GM12801 (cell line): ENCODE results near the gene STAG2.

Experiments
- TF ChIP-seq, protein P1 (sequence below): IDR thresholded peaks from one replicate; pipeline ENCODE4 v1.5.1; 2011; ENCODE audit warnings: control low read depth; ENCODE audit not compliant: insufficient read length; ENCODE audit errors: extremely low read depth

Gene STAG2

DNA sequence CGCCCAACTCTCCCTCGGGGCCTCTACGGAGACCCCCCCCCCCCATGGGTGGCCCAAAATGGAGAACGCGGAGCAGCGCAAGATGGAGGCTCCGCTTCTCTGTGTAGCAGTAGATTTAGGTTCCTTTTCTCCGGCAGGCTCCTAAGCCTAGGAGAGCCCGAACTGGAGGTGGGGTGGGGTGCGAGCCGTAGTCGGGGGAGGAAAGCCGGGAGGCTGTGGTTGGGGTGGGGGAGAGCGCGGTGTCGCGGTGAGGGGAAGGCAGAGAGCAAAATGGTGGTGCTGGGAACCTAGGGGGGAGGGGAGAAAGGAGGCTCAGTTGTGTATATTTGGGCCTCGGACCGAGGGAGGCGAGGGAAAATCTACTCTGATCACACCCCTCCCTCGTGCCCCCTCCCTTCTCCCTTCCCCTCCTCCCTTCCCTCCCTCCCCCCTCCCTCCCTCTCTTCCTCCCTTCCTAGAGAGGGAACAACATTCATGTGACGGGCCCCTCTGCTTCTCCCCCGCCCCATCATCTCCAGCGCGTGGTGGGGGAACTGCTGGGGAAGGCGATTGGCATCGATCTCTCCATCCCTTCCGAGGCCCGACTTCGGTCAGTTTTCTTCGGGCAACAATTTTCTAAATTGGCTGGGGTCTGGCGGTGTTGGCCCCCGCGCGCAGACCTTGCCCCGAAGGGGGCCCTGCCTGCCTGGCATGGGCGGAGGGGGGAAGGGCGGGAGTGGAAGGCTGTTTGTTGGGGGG lies at the start of gene STAG2:
STAG2 (plus strand) TSS at position 439 of the 738 bp plus-strand sequence. CDS start 60,922 bp downstream, outside the sequence.
- TF ChIP-seq, protein P1, sequence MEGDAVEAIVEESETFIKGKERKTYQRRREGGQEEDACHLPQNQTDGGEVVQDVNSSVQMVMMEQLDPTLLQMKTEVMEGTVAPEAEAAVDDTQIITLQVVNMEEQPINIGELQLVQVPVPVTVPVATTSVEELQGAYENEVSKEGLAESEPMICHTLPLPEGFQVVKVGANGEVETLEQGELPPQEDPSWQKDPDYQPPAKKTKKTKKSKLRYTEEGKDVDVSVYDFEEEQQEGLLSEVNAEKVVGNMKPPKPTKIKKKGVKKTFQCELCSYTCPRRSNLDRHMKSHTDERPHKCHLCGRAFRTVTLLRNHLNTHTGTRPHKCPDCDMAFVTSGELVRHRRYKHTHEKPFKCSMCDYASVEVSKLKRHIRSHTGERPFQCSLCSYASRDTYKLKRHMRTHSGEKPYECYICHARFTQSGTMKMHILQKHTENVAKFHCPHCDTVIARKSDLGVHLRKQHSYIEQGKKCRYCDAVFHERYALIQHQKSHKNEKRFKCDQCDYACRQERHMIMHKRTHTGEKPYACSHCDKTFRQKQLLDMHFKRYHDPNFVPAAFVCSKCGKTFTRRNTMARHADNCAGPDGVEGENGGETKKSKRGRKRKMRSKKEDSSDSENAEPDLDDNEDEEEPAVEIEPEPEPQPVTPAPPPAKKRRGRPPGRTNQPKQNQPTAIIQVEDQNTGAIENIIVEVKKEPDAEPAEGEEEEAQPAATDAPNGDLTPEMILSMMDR, result no peak

DNA sequence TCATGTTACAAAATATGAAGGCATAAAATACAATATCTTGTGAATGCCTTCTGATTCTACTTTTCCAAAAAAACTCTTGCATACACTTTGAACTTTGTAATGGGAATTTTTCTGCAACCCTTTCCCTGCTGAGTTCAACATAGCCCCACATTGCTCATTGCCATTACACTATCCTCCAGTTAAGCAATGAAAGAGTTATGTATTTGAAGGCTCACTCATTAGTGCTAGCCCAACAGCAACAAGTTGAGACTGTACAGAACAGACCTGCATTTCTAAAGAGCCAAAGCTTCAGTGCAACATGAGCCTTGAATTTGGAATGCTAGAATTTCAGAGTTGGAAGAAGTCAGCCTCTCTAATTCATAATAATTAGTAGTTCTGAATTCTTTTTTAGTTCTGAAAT lies 44.4 kb upstream of the STAG2 start:
- TF ChIP-seq, protein P1, result no peak

DNA sequence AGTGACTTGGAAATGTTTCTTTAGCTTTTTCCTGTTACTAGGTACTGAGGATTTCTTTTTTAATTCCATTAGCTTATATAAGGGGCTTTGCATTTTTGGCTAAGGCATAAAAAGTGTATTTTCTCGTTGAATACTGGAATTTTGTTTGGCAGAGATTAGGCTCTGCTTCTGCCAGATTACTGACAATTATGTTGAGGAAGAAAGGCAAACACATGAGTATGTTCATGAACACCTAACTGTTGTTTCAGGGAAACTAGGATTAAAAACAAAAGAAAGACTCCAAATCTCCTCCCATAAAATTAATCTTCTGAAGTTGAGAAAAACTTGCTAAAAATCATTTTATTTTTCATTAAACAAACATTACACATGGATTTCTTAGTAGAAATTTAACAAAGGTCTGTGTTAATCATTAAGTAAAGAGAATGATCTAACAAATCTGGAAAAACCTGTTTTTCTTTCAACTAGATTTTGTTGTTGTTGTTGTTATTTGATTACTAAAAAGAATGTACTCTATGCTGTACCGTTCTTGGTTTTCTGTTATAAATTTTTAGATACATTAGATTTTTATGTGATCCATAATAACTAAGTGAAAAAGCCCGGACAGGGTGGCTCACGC lies 43.3 kb upstream of the STAG2 start:
- TF ChIP-seq, protein P1, result no peak

DNA sequence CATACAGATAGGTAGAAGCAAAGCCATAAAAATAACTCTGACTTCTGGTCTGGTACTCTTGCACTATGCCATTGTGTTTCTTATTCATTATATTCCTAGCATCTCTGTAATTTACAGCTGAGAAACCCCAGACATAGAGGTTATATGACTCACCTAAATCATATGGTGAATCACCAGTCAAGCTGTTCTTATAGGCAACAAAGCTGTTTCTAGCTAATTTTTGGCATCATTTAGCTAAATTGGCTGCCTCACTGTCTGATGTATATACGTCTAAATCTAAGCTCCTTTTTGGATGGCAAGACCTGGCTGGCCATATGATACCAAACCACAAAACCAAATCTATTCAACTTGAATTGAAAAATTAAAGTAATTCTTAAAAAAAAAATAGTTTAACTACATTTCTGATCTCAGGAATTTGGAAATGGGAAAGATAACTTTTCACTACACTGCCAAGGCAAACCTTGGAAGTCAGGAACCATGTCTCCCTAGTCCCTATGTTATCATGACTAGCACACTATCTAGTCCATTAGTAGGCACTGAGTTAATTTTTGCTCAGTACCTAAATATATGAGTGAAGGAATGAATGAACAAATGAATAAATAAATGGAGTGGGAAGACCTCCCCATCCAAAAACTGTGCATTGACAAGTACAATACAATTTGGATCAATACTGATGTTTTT lies 41.3 kb upstream of the STAG2 start:
- TF ChIP-seq, protein P1, result no peak

- TF ChIP-seq, protein P1, result no peak
Measured at GRCh38 chrX:123923211-123923610, 38.3 kb upstream of the STAG2 start.

GRCh38 chrX:123924186-123924585 lies 37.3 kb upstream of the STAG2 start:
- TF ChIP-seq, protein P1, result no peak

DNA sequence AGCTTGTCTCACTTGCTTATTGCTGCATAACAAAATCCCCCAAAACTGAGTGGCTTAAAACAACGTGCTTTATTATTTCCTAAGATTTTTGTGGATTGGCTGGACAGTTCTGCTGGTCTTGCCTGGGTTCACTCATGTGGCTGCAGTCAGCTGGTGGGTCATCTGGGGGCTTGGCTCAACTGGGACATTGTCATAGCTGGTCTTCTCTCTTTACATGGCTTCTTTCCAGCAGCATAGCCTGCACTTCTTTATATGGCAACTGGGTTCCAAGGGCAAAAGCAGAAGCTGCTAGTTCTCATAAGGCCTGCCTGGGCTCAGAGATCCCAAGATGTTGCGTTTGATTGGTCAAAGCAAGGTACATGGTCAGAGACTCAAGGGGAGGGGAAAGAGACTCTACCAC lies 33.7 kb upstream of the STAG2 start:
- TF ChIP-seq, protein P1, result no peak
